OCI-LY1 (cell line): ENCODE measurements around the gene BTBD16.

ENCODE experiments used
- H2AFZ ChIP-seq: fragments of 200-600 bp; sonication (generic), shearing (Covaris generic); 2 replicates; pipeline ENCODE4 v1.6.0; 2014; ENCODE audit warnings: antibody characterized with exemption, mild to moderate bottlenecking, low read length
- H3F3A ChIP-seq: fragments of 200-600 bp; sonication (generic), shearing (Covaris generic); 2 replicates; pipeline ENCODE4 v1.6.0; 2014; ENCODE audit warnings: mild to moderate bottlenecking, antibody characterized with exemption, low read length, moderate library complexity; ENCODE audit not compliant: insufficient read depth
- H3K27ac ChIP-seq: fragments of 200-600 bp; sonication (generic); 2 replicates; pipeline ENCODE4 v1.5.1; 2014; ENCODE audit warnings: low read length, mixed run types, mild to moderate bottlenecking, low read depth; ENCODE audit not compliant: poor library complexity, severe bottlenecking
- H3K27me3 ChIP-seq: fragments of 200-600 bp; sonication (generic); 2 replicates; pipeline ENCODE4 v1.6.0; 2014; ENCODE audit warnings: antibody characterized with exemption, mild to moderate bottlenecking, low read length, moderate library complexity; ENCODE audit not compliant: insufficient read depth
- H3K36me3 ChIP-seq: fragments of 200-600 bp; sonication (generic); 2 replicates; pipeline ENCODE4 v1.6.1; 2014; ENCODE audit warnings: mild to moderate bottlenecking, antibody characterized with exemption, low read length, moderate library complexity, mixed read lengths; ENCODE audit not compliant: insufficient read depth
- H3K4me1 ChIP-seq: fragments of 200-600 bp; sonication (generic); 2 replicates; pipeline ENCODE4 v1.5.1; 2014; ENCODE audit warnings: mild to moderate bottlenecking, low read length, moderate library complexity; ENCODE audit not compliant: insufficient read depth, severe bottlenecking
- H3K4me2 ChIP-seq: fragments of 200-600 bp; sonication (generic), shearing (Covaris generic); 2 replicates; pipeline ENCODE4 v1.6.1; 2014; ENCODE audit warnings: low read length
- H3K4me3 ChIP-seq: fragments of 200-600 bp; sonication (generic); 2 replicates; pipeline ENCODE4 v1.5.1; 2014; ENCODE audit warnings: low read length, low read depth, mild to moderate bottlenecking, mixed read lengths; ENCODE audit not compliant: poor library complexity, severe bottlenecking
- H3K79me2 ChIP-seq: fragments of 200-600 bp; shearing (Covaris generic); 2 replicates; pipeline ENCODE4 v1.6.1; 2016; ENCODE audit warnings: mixed run types, low read length, mixed read lengths; ENCODE audit not compliant: insufficient read depth
- H3K9ac ChIP-seq: fragments of 200-600 bp; sonication (generic), shearing (Covaris generic); 2 replicates; pipeline ENCODE4 v1.6.1; 2014; ENCODE audit warnings: mild to moderate bottlenecking, low read length, mixed read lengths
- H3K9me2 ChIP-seq: fragments of 200-600 bp; sonication (generic), shearing (Covaris generic); 2 replicates; pipeline ENCODE4 v1.6.1; 2014; ENCODE audit warnings: low read depth, mild to moderate bottlenecking, low read length, mixed read lengths
- H3K9me3 ChIP-seq: fragments of 200-600 bp; shearing (Covaris generic); 2 replicates; pipeline ENCODE4 v1.6.1; 2014; ENCODE audit warnings: low read length, mixed read lengths
- H4K20me1 ChIP-seq: fragments of 200-600 bp; sonication (generic), shearing (Covaris generic); 2 replicates; pipeline ENCODE4 v1.6.0; 2016; ENCODE audit warnings: mild to moderate bottlenecking, low read length; ENCODE audit not compliant: insufficient read depth
- EZH2 ChIP-seq: fragments of 200-600 bp; sonication (generic), shearing (Covaris generic); IDR thresholded peaks from 2 replicates; pipeline ENCODE4 v1.8.0; 2017; ENCODE audit warnings: borderline replicate concordance, mixed run types, mild to moderate bottlenecking, antibody characterized with exemption, low read length, moderate library complexity, mixed read lengths
- TF ChIP-seq, protein P1 (sequence below): fragments of 200-600 bp; sonication (generic), shearing (Covaris generic); IDR thresholded peaks from 2 replicates; pipeline ENCODE4 v1.5.1; 2017; ENCODE audit warnings: mild to moderate bottlenecking, antibody characterized with exemption, low read length, moderate library complexity, mixed read lengths

Gene BTBD16

DNA sequence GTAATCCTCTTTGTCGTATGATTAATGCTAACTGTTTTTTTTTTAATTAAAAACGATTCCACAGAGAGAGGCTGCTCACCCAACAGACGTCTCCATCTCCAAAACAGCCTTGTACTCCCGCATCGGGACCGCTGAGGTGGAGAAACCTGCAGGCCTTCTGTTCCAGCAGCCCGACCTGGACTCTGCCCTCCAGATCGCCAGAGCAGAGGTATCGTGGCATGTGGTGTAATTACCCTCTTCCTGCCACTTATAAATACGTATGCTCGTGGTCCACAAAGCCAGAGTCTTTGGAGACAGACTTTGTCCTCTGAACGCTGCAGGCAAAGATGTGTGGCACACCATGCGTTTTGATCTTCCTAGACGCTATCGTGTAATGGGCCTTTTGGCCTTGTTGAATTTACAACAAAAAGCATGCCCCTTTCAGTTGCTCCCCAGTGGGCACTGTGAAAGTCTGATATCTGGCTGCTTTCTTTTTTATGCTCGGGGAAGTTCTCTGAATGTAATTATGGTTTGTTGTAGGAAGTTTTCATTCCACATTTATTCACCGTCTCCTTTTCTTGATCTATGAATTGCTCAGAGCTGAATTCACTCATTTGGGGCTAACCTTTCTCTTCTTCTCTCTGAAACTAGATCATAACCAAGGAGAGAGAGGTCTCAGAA, 33.6 kb upstream of the BTBD16 start:
- H3K4me3 ChIP-seq: no peak overlapping the region
- no peaks in the 10 kb centered on the region for H3K9me3 ChIP-seq
- H4K20me1 ChIP-seq: no peaks in the 10 kb centered on the region
- H3K79me2 ChIP-seq: no peaks in the 10 kb centered on the region
- no peak overlapping the region for H3K27ac ChIP-seq
- H3K9me2 ChIP-seq: no peaks in the 10 kb centered on the region
- no peak overlapping the region for H3K9ac ChIP-seq
- no peak overlapping the region for H2AFZ ChIP-seq
- TF ChIP-seq, protein P1, sequence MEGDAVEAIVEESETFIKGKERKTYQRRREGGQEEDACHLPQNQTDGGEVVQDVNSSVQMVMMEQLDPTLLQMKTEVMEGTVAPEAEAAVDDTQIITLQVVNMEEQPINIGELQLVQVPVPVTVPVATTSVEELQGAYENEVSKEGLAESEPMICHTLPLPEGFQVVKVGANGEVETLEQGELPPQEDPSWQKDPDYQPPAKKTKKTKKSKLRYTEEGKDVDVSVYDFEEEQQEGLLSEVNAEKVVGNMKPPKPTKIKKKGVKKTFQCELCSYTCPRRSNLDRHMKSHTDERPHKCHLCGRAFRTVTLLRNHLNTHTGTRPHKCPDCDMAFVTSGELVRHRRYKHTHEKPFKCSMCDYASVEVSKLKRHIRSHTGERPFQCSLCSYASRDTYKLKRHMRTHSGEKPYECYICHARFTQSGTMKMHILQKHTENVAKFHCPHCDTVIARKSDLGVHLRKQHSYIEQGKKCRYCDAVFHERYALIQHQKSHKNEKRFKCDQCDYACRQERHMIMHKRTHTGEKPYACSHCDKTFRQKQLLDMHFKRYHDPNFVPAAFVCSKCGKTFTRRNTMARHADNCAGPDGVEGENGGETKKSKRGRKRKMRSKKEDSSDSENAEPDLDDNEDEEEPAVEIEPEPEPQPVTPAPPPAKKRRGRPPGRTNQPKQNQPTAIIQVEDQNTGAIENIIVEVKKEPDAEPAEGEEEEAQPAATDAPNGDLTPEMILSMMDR: no peak
- TF ChIP-seq EZH2: no peak
- no peaks in the 10 kb centered on the region for H3K36me3 ChIP-seq
- no peaks in the 10 kb centered on the region for H3K27me3 ChIP-seq
- no peaks in the 10 kb centered on the region for H3K4me1 ChIP-seq
- H3K4me2 ChIP-seq: no peak overlapping the region
- no peaks in the 10 kb centered on the region for H3F3A ChIP-seq

DNA sequence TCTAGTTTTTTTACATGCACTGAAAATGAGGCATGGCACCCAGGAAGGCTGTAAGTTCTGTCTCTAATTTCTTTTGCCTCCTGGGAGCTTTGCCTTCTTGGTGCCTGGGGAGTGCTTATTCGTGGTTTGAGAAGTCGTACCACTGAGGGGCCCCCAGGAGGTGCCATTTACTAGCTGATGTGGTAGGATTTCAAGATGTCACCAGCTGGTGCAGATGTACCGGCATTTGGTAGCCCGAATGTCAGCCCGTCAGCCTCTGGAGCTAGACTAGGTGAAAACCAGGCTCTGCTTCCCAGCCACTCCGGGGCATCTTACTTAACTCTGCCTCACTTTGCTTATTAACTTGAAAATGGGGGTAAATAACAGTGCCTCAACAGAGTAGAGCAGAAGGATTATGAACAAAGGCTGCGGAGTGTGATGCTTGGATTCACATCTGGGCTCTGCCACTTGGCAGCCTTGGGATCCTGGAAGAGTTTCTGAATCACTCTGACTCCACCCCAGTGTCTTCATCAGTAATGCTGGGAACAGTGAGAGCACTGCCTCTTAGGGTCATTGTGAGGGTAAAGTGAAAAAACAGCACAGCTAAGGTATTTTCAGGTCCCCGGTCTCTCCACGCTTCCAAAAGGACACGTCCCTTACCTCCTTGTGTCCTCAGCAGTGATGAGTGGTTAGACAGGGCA, 31.4 kb upstream of the BTBD16 start:
- Histone ChIP-seq H3K36me3 (no peaks in the 10 kb centered on the region), H3K27ac (no peak overlapping the region), H3K27me3 (no peaks in the 10 kb centered on the region), H3K79me2 (no peaks in the 10 kb centered on the region), H3K9ac (no peak overlapping the region), H3K4me2 (no peak overlapping the region), H3K4me1 (no peaks in the 10 kb centered on the region), H3K9me3 (no peaks in the 10 kb centered on the region), H3F3A (no peaks in the 10 kb centered on the region), H3K4me3 (no peak overlapping the region), H2AFZ (no peak overlapping the region), H3K9me2 (no peaks in the 10 kb centered on the region), H4K20me1 (no peaks in the 10 kb centered on the region)
- TF ChIP-seq EZH2: no peak
- TF ChIP-seq, protein P1: no peak

DNA sequence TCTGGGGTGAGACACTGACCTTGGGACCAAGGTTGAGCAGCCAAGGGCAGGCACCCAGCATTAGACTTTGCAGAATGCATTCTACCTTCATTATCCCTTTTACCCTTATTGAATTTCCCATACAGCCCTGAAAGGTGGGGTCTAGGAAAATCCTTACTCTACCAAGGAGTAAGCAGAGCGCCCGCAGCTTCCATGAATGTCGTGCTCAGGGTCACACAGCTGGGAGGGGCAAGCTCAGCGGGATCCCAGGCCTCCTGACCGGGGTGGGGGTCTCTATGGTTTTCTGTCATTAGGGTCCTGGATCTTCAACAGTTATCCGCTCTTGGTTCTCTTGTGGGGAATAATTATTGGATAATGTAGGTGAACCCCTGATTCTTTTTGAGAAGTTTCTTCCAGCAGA, 30.7 kb upstream of the BTBD16 start:
- H3K4me3 ChIP-seq: no peak overlapping the region
- H3K79me2 ChIP-seq: no peaks in the 10 kb centered on the region
- no peak overlapping the region for H2AFZ ChIP-seq
- no peaks in the 10 kb centered on the region for H3F3A ChIP-seq
- no peaks in the 10 kb centered on the region for H3K9me3 ChIP-seq
- TF ChIP-seq, protein P1: no peak
- no peak for TF ChIP-seq EZH2
- H3K9me2 ChIP-seq: no peaks in the 10 kb centered on the region
- H3K36me3 ChIP-seq: no peaks in the 10 kb centered on the region
- H3K9ac ChIP-seq: no peak overlapping the region
- H3K4me2 ChIP-seq: no peak overlapping the region
- no peaks in the 10 kb centered on the region for H4K20me1 ChIP-seq
- no peaks in the 10 kb centered on the region for H3K27me3 ChIP-seq
- no peaks in the 10 kb centered on the region for H3K4me1 ChIP-seq
- H3K27ac ChIP-seq: no peak overlapping the region
